ENCODE results near the gene NRIP1. TPM values are rescaled to one million over a fixed set of nuclear protein-coding genes. Genes with fewer than 3 reads are reported as not detected.

Gene NRIP1
- total RNA-seq (2021) (8.0 to 10.3 TPM (median 8.8 TPM) in 3 replicates), Bru-seq, nascent RNA (percentile 78 among the genes with signal in this experiment)
- long read RNA-seq, experiment 1, full-length matches to known transcripts: 14 of 25 reads
- long read RNA-seq, experiment 1, partial matches to known transcripts: 0 of 25 reads
- long read RNA-seq, experiment 1, other reads (novel, unspliced or antisense): 11 of 25 reads
- long read RNA-seq, experiment 2, partial matches to known transcripts: 0 of 5 reads
- long read RNA-seq, experiment 2, other reads (novel, unspliced or antisense): 5 of 5 reads
- long read RNA-seq, experiment 3, partial matches to known transcripts: 0 of 1 reads
- long read RNA-seq, experiment 3, other reads (novel, unspliced or antisense): 1 of 1 reads

- Mint-ChIP-seq H3K9me3 (no peaks in the 10 kb centered on the region), H3K4me3 (peak within 1 kb of the TSS; percentile 96)
These were observed at the start of gene NRIP1 for GRCh38 chr21:15064576-15065391. NRIP1 (minus strand) TSS chr21:15065000; CDS start chr21:14968192, 96,808 bp downstream.

GRCh38 chr21:15112858-15113257 lies 48.1 kb upstream of the NRIP1 start:
- Mint-ChIP-seq H3K27ac (no peak overlapping the region), H3K9me3 (no peaks in the 10 kb centered on the region), H3K4me3 (no peak overlapping the region), H3K36me3 (no peaks in the 10 kb centered on the region), H3K4me1 (no peaks in the 10 kb centered on the region; the same call in 1 of the 2 replicates), H3K27me3 (ENCODE audit: low read depth) (no peaks in the 10 kb centered on the region)
- DNase-seq (ENCODE audit: low spot score): no peak
- no peak for ATAC-seq
- TF ChIP-seq PRRX2 (CRISPR knock-in tag; IDR thresholded peaks at IDR 0.05): no peak
- TF ChIP-seq ESRRA (CRISPR knock-in tag; IDR thresholded peaks at IDR 0.05; ENCODE audit: borderline replicate concordance): no peak
- no peak for TF ChIP-seq SOX15 (CRISPR knock-in tag; IDR thresholded peaks at IDR 0.05)
- TF ChIP-seq KAT7 (CRISPR knock-in tag; IDR thresholded peaks at IDR 0.05; ENCODE audit: borderline replicate concordance): no peak
- no peak for TF ChIP-seq ZNF416 (CRISPR knock-in tag; IDR thresholded peaks at IDR 0.05)
- ChIA-PET POLR2A (no interaction called here), CTCF (no interaction called here)

More at GRCh38 chr21:15064576-15065391, at the start of gene NRIP1:
- DNase-seq (ENCODE audit: low spot score) (peak; percentile 74), ATAC-seq (peak; percentile 75)
- peak within 1 kb of the TSS; percentile 92 for H3K27ac Mint-ChIP-seq
- ChIA-PET CTCF (interaction anchor here (0.6 to 1.6 kb wide), 7 partner anchors 14 to 669 kb away, joined by 3 to 10 read pairs (median 3); no protein-coding TSS in a partner anchor), POLR2A (interaction anchor here (1.0 to 1.2 kb wide), 2 partner anchors 24 to 488 kb away, joined by 4 read pairs; no protein-coding TSS in a partner anchor)
- H3K4me1 Mint-ChIP-seq: peaks cover 45% of the 10 kb centered on the region
- TF ChIP-seq FOXK1 (CRISPR knock-in tag; IDR thresholded peaks at IDR 0.05) (no peak), KAT7 (CRISPR knock-in tag; IDR thresholded peaks at IDR 0.05; ENCODE audit: borderline replicate concordance) (0 out of 2 replicates have a peak, but pooled peaks have one; percentile 38), CREM (CRISPR knock-in tag; IDR thresholded peaks at IDR 0.05) (no peak), ATF2 (CRISPR knock-in tag; IDR thresholded peaks at IDR 0.05; ENCODE audit: borderline replicate concordance, low read depth) (no peak), GABPB1 (CRISPR knock-in tag; IDR thresholded peaks at IDR 0.05) (0 out of 2 replicates have a peak, but pooled peaks have one; percentile 17)
- H3K27me3 Mint-ChIP-seq (ENCODE audit: low read depth): peaks cover 40% of the 10 kb centered on the region
- no peaks in the 10 kb centered on the region for H3K36me3 Mint-ChIP-seq

GRCh38 chr21:15108801-15109200 lies 44.0 kb upstream of the NRIP1 start:
- H3K27ac Mint-ChIP-seq: no peak overlapping the region
- H3K9me3 Mint-ChIP-seq: no peaks in the 10 kb centered on the region
- ChIA-PET POLR2A (no interaction called here), CTCF (no interaction called here)
- H3K4me1 Mint-ChIP-seq: no peaks in the 10 kb centered on the region
- DNase-seq (ENCODE audit: low spot score) (no peak), ATAC-seq (no peak)
- H3K4me3 Mint-ChIP-seq: no peak overlapping the region
- H3K36me3 Mint-ChIP-seq: no peaks in the 10 kb centered on the region
- no peaks in the 10 kb centered on the region for H3K27me3 Mint-ChIP-seq (ENCODE audit: low read depth)
- no peak for TF ChIP-seq ZMAT4 (CRISPR knock-in tag; IDR thresholded peaks at IDR 0.05)
- TF ChIP-seq JAZF1 (CRISPR knock-in tag; IDR thresholded peaks at IDR 0.05): no peak
- no peak for TF ChIP-seq NR3C1 (CRISPR knock-in tag; conservative IDR thresholded peaks at IDR 0.05; ENCODE audit: low read depth)
- TF ChIP-seq ZNF396 (CRISPR knock-in tag; IDR thresholded peaks at IDR 0.05; ENCODE audit: borderline replicate concordance): no peak
- TF ChIP-seq HMGXB4 (CRISPR knock-in tag; IDR thresholded peaks at IDR 0.05): no peak
- TF ChIP-seq ZNF138 (CRISPR knock-in tag; conservative IDR thresholded peaks at IDR 0.05): no peak
- no peak for TF ChIP-seq KAT7 (CRISPR knock-in tag; IDR thresholded peaks at IDR 0.05; ENCODE audit: borderline replicate concordance)
- TF ChIP-seq E2F5 (CRISPR knock-in tag; IDR thresholded peaks at IDR 0.05): no peak
- TF ChIP-seq ZNF425 (CRISPR knock-in tag; conservative IDR thresholded peaks at IDR 0.05): no peak
- TF ChIP-seq ATF1 (CRISPR knock-in tag; IDR thresholded peaks at IDR 0.05): no peak
- no peak for TF ChIP-seq FOXP1 (CRISPR knock-in tag; IDR thresholded peaks at IDR 0.05; ENCODE audit: borderline replicate concordance)
- no peak for TF ChIP-seq FOXJ3 (CRISPR knock-in tag; IDR thresholded peaks at IDR 0.05; ENCODE audit: borderline replicate concordance)
- no peak for TF ChIP-seq NR2C2 (CRISPR knock-in tag; IDR thresholded peaks at IDR 0.05)
- TF ChIP-seq RELA (CRISPR knock-in tag; IDR thresholded peaks at IDR 0.05; ENCODE audit: borderline replicate concordance): no peak
- no peak for TF ChIP-seq ZNF219 (CRISPR knock-in tag; IDR thresholded peaks at IDR 0.05; ENCODE audit: borderline replicate concordance)
- TF ChIP-seq ZNF121 (CRISPR knock-in tag; IDR thresholded peaks at IDR 0.05): no peak
